Central memory CD8-positive, alpha-beta T cell (primary cell): ENCODE measurements around the gene C1orf185.
A peak's percentile ranks its signal among the peaks of the same experiment; 100 is the strongest.

Source experiments
- ATAC-seq: fragments of 150-1000 bp; cut with Tn5 transposase; replicated peaks from 2 replicates; pipeline ENCODE4 v1.10.0; 2022; ENCODE audit warnings: mild to moderate bottlenecking, moderate FRiP score, moderate number of reproducible peaks; ENCODE audit not compliant: poor library complexity, severe bottlenecking; ENCODE audit errors: extremely low read depth
- DNase-seq, 2 donors: peaks; one replicate each; pipeline ENCODE4 v3.0.0; 2021; ENCODE audit warnings: low spot score in 2 of 2
- H3K27ac Mint-ChIP-seq: one replicate; pipeline ENCODE4 v1.8.0; 2022; ENCODE audit warnings: low read depth, mild to moderate bottlenecking, moderate library complexity, mixed read lengths
- H3K27me3 Mint-ChIP-seq: one replicate; pipeline ENCODE4 v1.8.0; 2022; ENCODE audit warnings: mixed read lengths
- H3K36me3 Mint-ChIP-seq: one replicate; pipeline ENCODE4 v1.8.0; 2022; ENCODE audit warnings: mild to moderate bottlenecking, moderate library complexity, mixed read lengths; ENCODE audit not compliant: insufficient read depth
- H3K4me1 Mint-ChIP-seq: one replicate; pipeline ENCODE4 v1.8.0; 2022; ENCODE audit warnings: mixed read lengths
- H3K4me3 Mint-ChIP-seq: one replicate; pipeline ENCODE4 v1.8.0; 2022; ENCODE audit warnings: mild to moderate bottlenecking, moderate library complexity, mixed read lengths
- H3K9me3 Mint-ChIP-seq: one replicate; pipeline ENCODE4 v1.8.0; 2022; ENCODE audit warnings: mixed read lengths

The C1orf185 gene

GRCh38 chr1:51189421-51190073, 87.5 kb downstream of the C1orf185 start:
- DNase-seq = peak in 1 of 2 donors; percentile 13
- no peaks in the 10 kb centered on the region for H3K4me1 Mint-ChIP-seq
- no peak for ATAC-seq
- H3K27me3 Mint-ChIP-seq = no peaks in the 10 kb centered on the region
- no peak overlapping the region for H3K4me3 Mint-ChIP-seq
- H3K27ac Mint-ChIP-seq = no peak overlapping the region
- H3K9me3 Mint-ChIP-seq = no peaks in the 10 kb centered on the region
- no peaks in the 10 kb centered on the region for H3K36me3 Mint-ChIP-seq

DNA sequence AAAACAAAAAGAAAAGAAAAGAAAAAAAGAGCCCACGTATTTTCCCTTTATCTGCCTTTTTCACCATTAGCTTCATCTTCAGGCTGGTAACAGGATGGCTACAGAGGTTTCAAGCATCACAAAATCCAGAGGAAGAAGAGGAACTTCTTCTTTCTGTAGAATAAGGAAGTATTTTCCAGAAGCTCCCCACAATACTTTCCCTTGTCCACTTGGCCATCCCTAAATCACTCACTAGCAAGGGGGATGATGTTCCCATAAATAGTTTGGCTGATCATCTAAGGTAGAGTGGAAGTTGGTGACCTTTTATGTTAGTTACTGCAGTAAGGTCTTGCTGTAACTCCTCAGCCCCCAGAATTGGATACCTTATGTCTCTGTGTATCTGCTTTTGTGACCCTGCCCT, 88.9 kb downstream of the C1orf185 start:
- no peak for ATAC-seq
- Mint-ChIP-seq H3K27ac (no peak overlapping the region), H3K27me3 (no peaks in the 10 kb centered on the region), H3K36me3 (no peaks in the 10 kb centered on the region), H3K9me3 (no peaks in the 10 kb centered on the region), H3K4me3 (no peak overlapping the region), H3K4me1 (no peaks in the 10 kb centered on the region)
- no peak for DNase-seq

GRCh38 chr1:51192213-51192843, 90.3 kb downstream of the C1orf185 start:
- Mint-ChIP-seq H3K4me1 (no peaks in the 10 kb centered on the region), H3K4me3 (no peak overlapping the region), H3K27ac (no peak overlapping the region), H3K9me3 (no peaks in the 10 kb centered on the region), H3K36me3 (no peaks in the 10 kb centered on the region), H3K27me3 (no peaks in the 10 kb centered on the region)
- no peak for ATAC-seq
- DNase-seq = peak; percentile 16 to 28

DNA sequence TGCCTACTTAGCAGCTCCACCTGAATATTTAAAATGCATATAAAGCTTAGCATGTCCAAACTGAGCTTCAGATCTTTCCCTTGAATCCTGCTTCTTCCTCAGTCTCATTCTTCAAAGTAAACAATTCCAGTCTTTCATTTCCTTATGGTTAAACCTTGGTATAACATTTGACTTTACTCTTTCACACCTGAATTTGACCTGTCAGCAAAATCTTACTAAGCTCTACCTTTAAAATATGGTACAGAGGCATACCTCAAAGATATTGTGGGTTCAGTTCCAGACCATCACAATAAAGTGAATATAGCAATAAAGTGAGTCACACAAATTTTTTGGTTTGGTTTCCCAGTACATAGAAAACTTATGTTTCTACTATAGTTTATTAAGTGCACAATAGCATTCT, 91.5 kb downstream of the C1orf185 start:
- no peak for DNase-seq
- ATAC-seq = no peak
- H3K4me1 Mint-ChIP-seq = no peaks in the 10 kb centered on the region
- no peak overlapping the region for H3K27ac Mint-ChIP-seq
- H3K4me3 Mint-ChIP-seq = no peak overlapping the region
- no peaks in the 10 kb centered on the region for H3K27me3 Mint-ChIP-seq
- no peaks in the 10 kb centered on the region for H3K9me3 Mint-ChIP-seq
- H3K36me3 Mint-ChIP-seq = no peaks in the 10 kb centered on the region
